KBM-7 (cell line): ENCODE data around the gene FCER1G.
"Not testable (repeated sequence)": the region's sequence is repeated elsewhere in the genome, so short reads cannot be mapped to it uniquely, and the experiment has no call there.

Experiments used
- DNase-seq: peaks from one replicate; pipeline ENCODE4 v3.0.0-alpha.2; 2015
- in situ Hi-C: fragments of 300-500 bp; cut with MboI; formaldehyde crosslinking; loops from 2 replicates; pipeline ENCODE4 v1.14.3; 2020; ENCODE audit warnings: low sequenced_read_pairs, low pct_unique_long_range_greater_than_20kb, mixed read lengths

The FCER1G gene

GRCh38 chr1:161255302-161255701 is 40.2 kb downstream of the FCER1G start:
- DNase-seq, in situ Hi-C loops: not testable (repeated sequence)

GRCh38 chr1:161255955-161256520 is 40.9 kb downstream of the FCER1G start:
- in situ Hi-C loops, DNase-seq: not testable (repeated sequence)

DNA sequence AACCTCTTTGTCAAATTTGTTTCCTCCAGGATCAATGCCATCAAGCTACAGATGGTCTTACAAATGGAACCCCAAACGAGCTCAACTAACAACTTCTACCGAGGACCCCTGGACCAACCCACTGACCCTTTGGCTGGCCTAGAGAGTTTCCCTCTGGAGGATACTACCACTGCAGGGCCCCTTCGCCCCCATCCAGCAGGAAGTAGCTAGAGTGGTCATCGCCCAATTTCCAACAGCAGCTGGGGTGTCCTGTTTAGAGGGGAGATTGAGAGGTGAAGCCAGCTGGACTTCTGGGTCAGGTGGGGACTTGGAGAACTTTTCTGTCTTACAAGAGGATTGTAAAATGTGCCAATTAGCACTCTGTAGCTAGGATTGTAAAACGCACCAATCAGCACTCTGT is 42.0 kb downstream of the FCER1G start:
- in situ Hi-C loops, DNase-seq: not testable (repeated sequence)

DNA sequence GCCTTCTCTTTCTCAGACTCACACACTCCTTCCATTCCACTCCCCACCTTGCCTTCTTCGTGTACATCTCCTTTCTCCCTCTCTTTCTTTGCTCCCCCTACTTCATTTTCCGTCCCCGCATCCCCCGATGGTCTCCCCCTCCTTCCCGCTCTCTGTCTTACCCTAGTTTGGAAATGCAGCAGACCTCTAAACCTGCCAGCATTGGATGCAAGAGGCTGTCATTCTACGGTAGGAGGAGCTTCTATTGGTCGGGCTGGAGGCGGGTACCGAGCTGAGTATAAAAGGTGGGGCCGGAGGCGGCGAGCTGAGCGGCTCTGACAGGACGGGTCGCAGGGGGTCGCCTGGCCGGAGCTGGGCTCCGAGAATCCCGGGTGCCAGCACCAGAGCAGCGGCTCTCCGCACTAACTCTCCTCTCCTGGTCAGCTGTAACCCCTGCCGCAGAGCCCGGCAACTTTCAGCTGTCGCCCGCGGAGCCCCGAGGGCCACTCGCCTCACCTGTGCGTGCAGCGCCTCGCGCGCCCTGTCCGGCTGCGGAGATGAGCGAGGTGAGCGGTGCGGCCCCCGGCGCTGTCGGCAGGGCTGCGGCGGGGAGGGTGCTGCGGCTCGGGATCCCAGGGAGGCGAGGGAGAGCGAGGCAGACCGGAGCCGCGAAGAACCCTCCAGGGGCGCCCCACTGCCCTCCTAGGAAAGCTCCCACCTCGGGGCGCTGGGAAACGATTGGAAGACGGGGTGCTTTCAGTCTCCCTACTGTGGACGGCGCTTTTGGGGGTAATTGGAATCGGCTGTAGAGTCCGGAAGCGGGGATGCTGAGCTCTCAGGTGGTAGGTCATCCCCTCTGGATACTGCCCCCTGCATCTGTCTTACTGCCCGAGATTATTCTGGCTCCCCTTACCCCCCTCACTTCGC is 43.6 kb downstream of the FCER1G start, which contains the start of gene PCP4L1:
PCP4L1 (plus strand) TSS at position 307 of the 906 bp plus-strand sequence; CDS start at position 537, 230 bp downstream.
- peak; percentile 79 for DNase-seq
- in situ Hi-C loops, result no loop called here

GRCh38 chr1:161259345-161259702 is 44.2 kb downstream of the FCER1G start:
- no peak for DNase-seq
- in situ Hi-C loops, result no loop called here

DNA sequence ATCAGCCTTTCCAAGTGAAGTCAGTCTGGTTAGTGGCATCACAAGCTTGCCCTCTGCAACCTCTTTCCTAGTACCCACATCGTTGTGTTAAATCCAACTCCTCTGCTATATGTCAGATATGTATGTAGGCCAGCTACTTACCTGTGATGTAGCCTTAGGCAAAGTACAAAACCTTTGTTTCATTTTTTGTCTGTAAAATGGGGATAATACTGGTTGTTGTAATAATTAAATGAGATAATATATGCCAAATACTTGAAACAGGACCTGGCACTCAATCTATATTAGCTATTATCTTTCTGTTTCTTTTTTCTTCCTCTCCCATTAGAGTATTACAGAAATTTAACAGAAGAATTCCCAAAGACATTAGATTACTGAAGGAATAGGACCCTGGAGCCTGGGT is 44.7 kb downstream of the FCER1G start:
- in situ Hi-C loops, result no loop called here
- DNase-seq, result no peak

DNA sequence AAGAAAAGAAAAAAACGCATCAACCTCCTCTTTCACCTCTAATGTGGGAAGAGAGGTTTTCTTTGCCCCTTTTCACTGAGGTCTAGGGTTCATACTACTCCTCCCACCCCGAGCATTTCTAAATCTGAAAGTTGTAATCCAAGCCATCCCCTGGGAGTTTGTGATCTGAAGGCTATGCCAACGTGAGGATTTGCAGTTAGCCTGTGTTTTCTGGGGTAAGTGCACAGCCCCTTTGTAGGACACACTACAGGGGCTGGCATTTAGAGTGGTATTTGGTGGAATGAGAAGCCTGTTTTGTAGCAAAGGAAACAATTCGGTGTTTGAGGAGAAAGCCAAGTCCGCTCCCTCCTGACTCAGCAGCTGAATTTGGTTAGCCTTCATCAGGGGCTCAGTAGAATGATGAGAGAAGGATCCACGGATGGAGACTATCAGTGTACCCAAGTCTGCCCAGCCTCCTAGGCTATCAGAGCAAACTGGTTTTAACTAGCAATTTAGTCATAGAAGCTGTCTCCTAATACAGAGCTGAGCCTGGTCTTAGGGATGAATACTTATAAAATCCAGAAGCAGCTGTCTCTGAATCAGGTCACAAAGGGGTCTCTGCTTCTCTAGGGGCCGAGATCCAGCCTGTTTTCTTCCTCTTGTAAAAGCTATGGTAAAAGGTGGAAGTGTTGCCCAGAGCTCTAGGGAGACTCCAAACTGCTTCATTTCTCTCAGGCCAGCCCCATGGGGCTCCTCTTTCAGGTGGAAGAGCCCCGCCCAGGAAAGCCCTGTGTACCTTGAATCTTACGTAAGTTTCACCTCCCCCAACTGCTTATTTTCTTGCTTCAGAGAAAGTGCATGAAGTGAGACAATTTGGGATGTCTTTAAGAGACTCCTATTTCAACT is 45.5 kb downstream of the FCER1G start:
- in situ Hi-C loops, result no loop called here
- DNase-seq, result no peak

DNA sequence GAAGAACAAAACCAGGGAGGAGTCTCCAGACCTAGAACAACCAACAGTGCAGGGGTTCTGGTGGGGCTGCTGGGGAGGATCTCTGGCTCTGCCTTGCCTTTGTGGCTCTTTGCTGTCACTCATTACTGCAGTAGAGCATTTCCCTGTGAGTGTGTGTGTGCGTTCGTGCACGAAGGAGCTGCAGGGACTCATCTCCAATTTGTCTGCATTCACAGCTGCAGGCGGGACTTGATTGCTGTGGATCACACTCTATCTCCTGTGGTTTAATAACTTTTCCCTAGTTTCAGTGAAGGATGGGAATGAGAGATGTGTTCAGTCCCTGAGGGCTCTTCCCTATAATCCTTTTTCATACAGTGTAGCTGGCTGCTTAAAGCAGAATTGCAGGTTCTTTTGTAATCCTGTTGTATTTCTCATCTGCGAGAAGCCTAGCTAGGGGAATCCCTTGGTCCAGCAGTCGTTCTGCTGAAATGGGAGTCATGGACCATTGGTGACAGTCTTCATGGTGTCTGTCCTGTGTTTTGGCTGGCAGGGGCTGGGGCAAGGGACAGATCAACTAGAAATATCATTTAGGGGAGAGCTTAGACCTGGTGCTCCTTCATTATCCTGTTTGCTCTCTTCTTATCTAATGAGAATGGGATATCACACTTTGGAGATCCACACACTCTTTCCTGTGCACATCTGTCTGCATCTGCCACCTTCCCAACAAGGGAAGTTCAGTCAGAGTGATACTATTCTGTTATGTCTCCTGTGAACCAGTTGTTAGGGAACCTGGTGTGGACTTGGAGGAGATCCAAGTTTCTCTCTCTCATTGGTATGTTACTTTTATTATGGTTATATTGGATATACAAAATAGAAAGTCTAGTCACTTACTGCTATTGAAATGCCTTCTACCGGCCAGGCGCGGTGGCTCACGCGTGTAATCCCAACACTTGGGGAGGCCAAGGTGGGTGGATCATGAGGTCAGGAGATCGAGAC is 46.5 kb downstream of the FCER1G start:
- in situ Hi-C loops, result no loop called here
- DNase-seq, result peak; percentile 24

GRCh38 chr1:161265305-161265704 is 50.2 kb downstream of the FCER1G start:
- DNase-seq, result no peak
- in situ Hi-C loops, result no loop called here

- no peak for DNase-seq
- in situ Hi-C loops, result no loop called here
These were observed 51.1 kb downstream of the FCER1G start for GRCh38 chr1:161266202-161266601.

DNA sequence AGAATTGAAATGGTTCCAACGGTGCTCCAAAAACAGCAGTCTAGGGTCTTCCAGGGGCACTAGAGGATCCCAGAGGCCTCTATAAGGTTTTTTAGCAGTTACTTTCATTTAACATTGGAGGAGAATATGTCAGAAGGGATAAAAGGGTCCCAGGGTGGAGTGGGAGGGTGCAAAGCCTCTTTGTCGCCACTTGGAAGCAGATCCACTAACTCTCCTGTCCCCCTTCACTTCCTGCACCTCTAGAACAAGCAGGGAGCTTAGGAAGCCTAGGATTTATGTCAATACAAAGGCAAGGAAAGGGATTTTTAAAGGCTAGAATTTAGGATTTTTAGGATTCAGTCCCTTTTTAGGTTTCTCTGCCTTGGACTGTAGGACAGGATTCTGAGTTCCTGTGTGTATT is 51.7 kb downstream of the FCER1G start:
- in situ Hi-C loops, result no loop called here
- no peak for DNase-seq

DNA sequence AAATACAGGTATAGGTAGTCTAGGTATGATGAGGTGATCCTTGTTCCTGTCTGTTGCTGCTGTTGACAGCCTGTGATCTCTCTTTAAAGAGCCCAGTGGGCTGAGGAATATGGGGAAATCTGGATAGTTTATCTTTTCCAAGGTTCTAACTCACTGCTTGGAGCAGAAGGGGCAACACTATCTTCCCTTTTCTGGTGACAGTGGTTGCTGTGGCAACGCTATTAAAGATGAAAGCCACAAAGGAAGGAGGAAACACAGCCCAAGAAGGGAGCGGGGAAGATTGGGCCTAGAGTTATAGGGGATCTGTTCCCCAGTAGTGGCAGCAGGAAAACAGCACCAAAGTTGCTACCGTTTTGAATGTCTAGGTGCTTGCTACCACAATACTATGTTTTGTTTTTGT is 52.2 kb downstream of the FCER1G start:
- in situ Hi-C loops, result no loop called here
- peak; percentile 81 for DNase-seq
